GM18909 (cell line): Measurements from ENCODE around the gene PTPRM.
A peak's percentile ranks its signal among the peaks of the same experiment; 100 is the strongest.

Source experiments
- ATAC-seq: cut with Tn5 transposase; IDR thresholded peaks from one replicate; pipeline ENCODE4 v1.9.1; 2021; ENCODE audit warnings: mild to moderate bottlenecking; ENCODE audit not compliant: unreplicated experiment, poor library complexity

Gene PTPRM

GRCh38 chr18:7919565-7919964 is 352.4 kb downstream of the PTPRM start:
- no peak for ATAC-seq

GRCh38 chr18:7921938-7922587 is 354.9 kb downstream of the PTPRM start:
- ATAC-seq, result no peak

GRCh38 chr18:7923105-7923504 is 356.0 kb downstream of the PTPRM start:
- no peak for ATAC-seq

GRCh38 chr18:7924616-7925015 is 357.5 kb downstream of the PTPRM start:
- ATAC-seq, result no peak

GRCh38 chr18:7926526-7926925 is 359.4 kb downstream of the PTPRM start:
- no peak for ATAC-seq

- no peak for ATAC-seq
These were observed 360.0 kb downstream of the PTPRM start for GRCh38 chr18:7927119-7927518.

GRCh38 chr18:7931763-7932162 is 364.6 kb downstream of the PTPRM start:
- no peak for ATAC-seq

- no peak for ATAC-seq
These were observed 370.2 kb downstream of the PTPRM start for GRCh38 chr18:7937268-7937667.

- ATAC-seq, result no peak
These were observed 372.4 kb downstream of the PTPRM start for GRCh38 chr18:7939521-7939920.

- no peak for ATAC-seq
These were observed 373.3 kb downstream of the PTPRM start for GRCh38 chr18:7940379-7940778.

- ATAC-seq, result no peak
These were observed 373.9 kb downstream of the PTPRM start for GRCh38 chr18:7940971-7941370.

- ATAC-seq, result no peak
These were observed 374.4 kb downstream of the PTPRM start for GRCh38 chr18:7941533-7941932.

GRCh38 chr18:7945882-7946281 is 378.8 kb downstream of the PTPRM start:
- no peak for ATAC-seq

GRCh38 chr18:7946734-7947377 is 379.7 kb downstream of the PTPRM start:
- no peak for ATAC-seq

- no peak for ATAC-seq
These were observed 383.4 kb downstream of the PTPRM start for GRCh38 chr18:7950380-7951136.

GRCh38 chr18:7953095-7953958 is 386.2 kb downstream of the PTPRM start:
- ATAC-seq, result peak; percentile 94

GRCh38 chr18:7954238-7954637 is 387.1 kb downstream of the PTPRM start:
- ATAC-seq, result no peak

- no peak for ATAC-seq
These were observed 388.1 kb downstream of the PTPRM start for GRCh38 chr18:7955175-7955574.

GRCh38 chr18:7957297-7957696 is 390.2 kb downstream of the PTPRM start:
- ATAC-seq, result no peak

- peak; percentile 46 for ATAC-seq
These were observed 391.2 kb downstream of the PTPRM start for GRCh38 chr18:7958081-7958896.
